ENCODE results near the gene DIP2A. TPM values are rescaled to one million over a fixed set of nuclear protein-coding genes. Genes with fewer than 3 reads are reported as not detected.
A peak's percentile ranks its signal among the peaks of the same experiment; 100 is the strongest.

The DIP2A gene
- total and polyA plus RNA-seq, 2 of the 8 experiments (the other 6 are each of a cell fraction or from before 2014, with no cell fraction given): 16.0 to 27.1 TPM

DNA sequence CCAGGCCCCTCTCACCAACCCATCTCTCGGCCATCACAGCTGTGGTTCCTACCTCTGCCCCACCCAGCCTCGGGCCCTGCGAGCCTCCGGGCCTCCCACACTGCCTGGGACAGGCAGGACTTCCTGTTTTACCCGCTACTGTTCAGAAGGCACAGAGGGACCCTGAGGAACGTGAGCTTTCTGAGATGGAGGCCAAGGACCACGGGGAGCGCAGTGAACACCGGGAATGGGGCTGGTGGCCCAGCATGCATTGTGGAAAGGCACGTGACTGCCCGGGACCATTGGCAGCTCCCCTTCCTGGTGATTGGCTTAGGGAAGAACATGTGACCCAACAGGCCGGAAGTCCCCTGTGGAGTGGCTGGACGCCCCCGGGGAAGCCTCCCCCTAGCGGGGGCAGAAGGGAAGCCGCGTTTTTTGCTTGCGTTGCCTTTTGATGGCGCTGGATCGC is 139.2 kb downstream of the DIP2A start:
- CTCF ChIA-PET (ENCODE audit: partially characterized antibody): interaction anchor here (0.9 kb wide), 1 partner anchor 17 kb away, joined by 3 read pairs; no protein-coding TSS in a partner anchor
- Histone ChIP-seq H3K14ac (ENCODE audit: insufficient read length) (no peak overlapping the region), H4K5ac (ENCODE audit: insufficient read length, low read depth, low read length) (no peak overlapping the region), H3K23me2 (ENCODE audit: low read depth, low read length) (no peaks in the 10 kb centered on the region), H2AFZ (ENCODE audit: low read length) (no peak overlapping the region), H3K56ac (replicated peaks; ENCODE audit: insufficient read length, low read depth, low read length) (no peak overlapping the region), H3K9me3 (ENCODE audit: insufficient read depth in 2 of 2, low read depth in 1 of 2, low read length in 1 of 2) (no peaks in the 10 kb centered on the region), H3K4me1 (replicated peaks in 1 of 4; ENCODE audit: control insufficient read depth in 3 of 4, insufficient read depth in 4 of 4, low read length in 3 of 4) (no peaks in the 10 kb centered on the region; a peak in 3 of 7 replicates), H3K4ac (replicated peaks; ENCODE audit: insufficient read length, low read depth, low read length) (no peak overlapping the region), H2BK20ac (ENCODE audit: low read length) (no peak overlapping the region), H3K9ac (replicated peaks in 1 of 4; ENCODE audit: extremely low read depth in 1 of 4, low read depth in 3 of 4, low read length in 3 of 4) (no peak overlapping the region), H3K4me3 (ENCODE audit: extremely low read depth in 1 of 4, insufficient read depth in 2 of 4, low read depth in 3 of 4, low read length in 4 of 4) (no peak overlapping the region), H3K4me2 (ENCODE audit: insufficient read depth in 1 of 2, low read depth in 2 of 2, low read length in 2 of 2) (no peak overlapping the region), H3K36me3 (ENCODE audit: control insufficient read depth in 2 of 4, insufficient read depth in 4 of 4, low read length in 3 of 4) (no peaks in the 10 kb centered on the region), H2BK15ac (ENCODE audit: low read length) (no peak overlapping the region), H2BK12ac (ENCODE audit: low read depth, low read length) (no peak overlapping the region), H2BK120ac (replicated peaks; ENCODE audit: low read depth, low read length) (no peak overlapping the region), H3K23ac (ENCODE audit: insufficient read length) (no peak overlapping the region), H4K91ac (replicated peaks; ENCODE audit: insufficient read length, low read length) (no peak overlapping the region), H3K79me2 (ENCODE audit: control insufficient read depth in 1 of 2, insufficient read depth in 2 of 2, low read length in 2 of 2) (no peaks in the 10 kb centered on the region), H4K8ac (ENCODE audit: extremely low read depth, insufficient read depth, low read length) (0 out of 2 replicates have a peak overlapping the region, but pooled peaks have one; percentile 53), H3K27ac (ENCODE audit: low read depth, low read length) (no peak overlapping the region), H2BK5ac (ENCODE audit: low read depth, low read length) (no peak overlapping the region), H2AK5ac (ENCODE audit: low read depth, low read length) (no peak overlapping the region), H3K18ac (ENCODE audit: extremely low read depth, low read length) (no peak overlapping the region), H4K20me1 (replicated peaks in 1 of 2; ENCODE audit: control insufficient read depth in 1 of 2, insufficient read depth in 2 of 2, low read length in 2 of 2) (no peaks in the 10 kb centered on the region), H3K79me1 (ENCODE audit: low read depth, low read length) (no peaks in the 10 kb centered on the region), H3K27me3 (replicated peaks in 1 of 4; ENCODE audit: control insufficient read depth in 3 of 4, extremely low read depth in 1 of 4, insufficient read depth in 3 of 4, low read length in 3 of 4) (no peaks in the 10 kb centered on the region)
- TF ChIP-seq CEBPB (IDR thresholded peaks at IDR 0.05; ENCODE audit: low read depth, low read length): no peak
- no peak for TF ChIP-seq BACH1 (IDR thresholded peaks at IDR 0.05; ENCODE audit: low read length)
- TF ChIP-seq, protein P1, sequence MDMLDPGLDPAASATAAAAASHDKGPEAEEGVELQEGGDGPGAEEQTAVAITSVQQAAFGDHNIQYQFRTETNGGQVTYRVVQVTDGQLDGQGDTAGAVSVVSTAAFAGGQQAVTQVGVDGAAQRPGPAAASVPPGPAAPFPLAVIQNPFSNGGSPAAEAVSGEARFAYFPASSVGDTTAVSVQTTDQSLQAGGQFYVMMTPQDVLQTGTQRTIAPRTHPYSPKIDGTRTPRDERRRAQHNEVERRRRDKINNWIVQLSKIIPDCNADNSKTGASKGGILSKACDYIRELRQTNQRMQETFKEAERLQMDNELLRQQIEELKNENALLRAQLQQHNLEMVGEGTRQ (IDR thresholded peaks at IDR 0.05; ENCODE audit: low read length): peak; percentile 61
- no peak for TF ChIP-seq SAP30 (IDR thresholded peaks at IDR 0.05; ENCODE audit: insufficient read depth, insufficient replicate concordance, low read length)
- TF ChIP-seq, protein P2, sequence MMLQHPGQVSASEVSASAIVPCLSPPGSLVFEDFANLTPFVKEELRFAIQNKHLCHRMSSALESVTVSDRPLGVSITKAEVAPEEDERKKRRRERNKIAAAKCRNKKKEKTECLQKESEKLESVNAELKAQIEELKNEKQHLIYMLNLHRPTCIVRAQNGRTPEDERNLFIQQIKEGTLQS (IDR thresholded peaks at IDR 0.05; ENCODE audit: insufficient read depth, low read depth, low read length): no peak
- TF ChIP-seq BCL11A (IDR thresholded peaks at IDR 0.05; ENCODE audit: low read depth in 2 of 2, low read length in 2 of 2): no peak
- no peak for TF ChIP-seq HDAC6 (IDR thresholded peaks at IDR 0.05; ENCODE audit: low read depth, low read length)
- 89% methylated on average over 20 of the region's 20 CpGs; no CpG with 5 or more reads in 1 of the 2 experiments for WGBS, 2 experiments (ENCODE audit: extremely low coverage in 1 of 2, insufficient coverage in 1 of 2, insufficient read length in 1 of 2, insufficient replicate concordance in 2 of 2, low coverage in 1 of 2, low lambda C conversion rate in 2 of 2, missing lambda C conversion rate in 1 of 2)
- DNase-seq (ENCODE audit: low read depth in 1 of 2, low spot score in 2 of 2) (no peak), FAIRE-seq (no peak)
- POLR2A ChIA-PET (ENCODE audit: partially characterized antibody): interaction anchor here (1.2 kb wide), 1 partner anchor 10 kb away, joined by 3 read pairs; no protein-coding TSS in a partner anchor
